GM21367 (cell line): ENCODE measurements around the gene PPA2.

Experiments used
- ATAC-seq: cut with Tn5 transposase; IDR thresholded peaks from one replicate; pipeline ENCODE4 v1.9.1; 2021; ENCODE audit not compliant: unreplicated experiment

The PPA2 gene

GRCh38 chr4:105327222-105327621 is 146.6 kb downstream of the PPA2 start:
- ATAC-seq, result no peak
